NCI-H1048 (cell line): Measurements from ENCODE around the gene PTGFRN.
"Not testable (repeated sequence)": the region's sequence is repeated elsewhere in the genome, so short reads cannot be mapped to it uniquely, and the experiment has no call there.

ENCODE experiments used
- DNase-seq: peaks from one replicate; lab custom pipeline; 2025; lab: John Stamatoyannopoulos, UW

The PTGFRN gene

DNA sequence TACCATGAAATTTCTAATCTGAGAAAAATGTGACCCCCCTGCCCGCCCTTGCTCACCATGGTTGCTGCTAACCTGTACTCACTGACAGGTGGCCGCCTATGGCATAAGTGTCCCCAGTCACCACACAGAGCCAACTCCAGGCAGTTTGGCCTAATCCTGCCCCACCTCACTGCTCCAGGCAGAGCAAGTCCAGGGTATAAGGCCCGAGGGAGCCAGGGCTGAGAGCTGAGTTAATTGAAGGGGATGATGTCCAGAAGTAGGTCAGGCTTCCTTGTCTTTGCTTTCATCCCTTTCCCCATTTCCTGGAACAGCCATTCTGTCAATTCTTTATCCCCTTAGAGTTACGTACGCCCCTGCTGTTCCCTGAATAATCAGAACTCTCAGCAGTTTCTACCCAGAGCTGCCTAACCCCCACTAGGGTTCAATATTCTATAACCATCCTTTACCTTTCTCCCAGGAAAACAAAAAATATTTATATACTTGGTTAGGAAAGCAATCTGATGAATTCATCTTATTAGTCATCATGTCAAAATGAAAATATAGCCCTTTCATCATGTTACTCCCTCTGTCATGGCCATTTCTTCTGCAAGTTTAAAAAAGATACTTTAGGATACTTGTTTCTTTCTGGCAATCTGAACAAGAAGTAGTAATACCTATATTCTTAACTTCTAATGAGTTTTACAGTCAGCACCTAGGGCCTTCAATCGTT, 62.4 kb downstream of the PTGFRN start:
- no peak for DNase-seq

DNA sequence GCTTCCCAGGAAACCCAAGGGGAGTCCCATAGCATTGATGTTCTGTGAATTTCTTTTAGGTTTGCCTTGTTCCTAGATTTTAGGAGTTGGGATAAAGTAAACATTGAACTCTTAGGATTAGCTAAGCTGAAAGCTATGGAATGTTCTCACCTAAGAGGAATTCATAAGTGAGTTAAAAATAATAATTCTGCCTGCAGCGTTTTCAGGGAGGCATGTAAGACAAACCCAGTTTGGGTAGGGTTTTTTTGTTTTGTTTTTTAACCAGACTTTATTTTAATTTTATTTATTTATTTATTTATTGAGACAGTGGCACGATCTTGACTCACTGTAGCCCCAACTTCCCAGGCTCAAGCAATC, 62.9 kb downstream of the PTGFRN start:
- no peak for DNase-seq

- not testable (repeated sequence) for DNase-seq
Observed at GRCh38 chr1:116980309-116980708, 70.6 kb downstream of the PTGFRN start.

DNA sequence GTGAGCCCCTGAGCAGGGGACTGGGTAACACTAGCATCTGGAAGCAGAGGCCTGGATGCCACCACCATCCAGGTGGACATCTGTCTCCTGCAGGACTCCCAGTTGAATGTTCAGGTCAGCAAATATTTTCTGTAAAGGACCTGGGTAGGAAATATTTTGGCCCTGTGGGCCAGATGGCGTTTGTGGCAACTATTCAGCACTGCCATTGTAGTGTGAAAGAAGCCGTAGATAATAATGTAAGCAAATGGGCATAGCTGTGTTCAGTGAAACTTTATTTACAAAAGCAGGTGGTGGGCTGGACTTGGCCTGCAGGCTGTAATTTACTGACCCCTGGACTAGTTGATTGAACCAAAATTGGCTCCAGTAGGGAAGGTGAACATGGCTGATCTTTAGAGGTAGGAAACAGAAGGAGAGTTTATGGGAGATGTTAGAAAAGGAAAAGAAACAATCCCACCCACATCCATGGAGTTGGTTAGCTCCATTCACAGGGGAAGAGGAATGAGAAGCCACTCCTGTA, 71.9 kb downstream of the PTGFRN start:
- DNase-seq = no peak

DNA sequence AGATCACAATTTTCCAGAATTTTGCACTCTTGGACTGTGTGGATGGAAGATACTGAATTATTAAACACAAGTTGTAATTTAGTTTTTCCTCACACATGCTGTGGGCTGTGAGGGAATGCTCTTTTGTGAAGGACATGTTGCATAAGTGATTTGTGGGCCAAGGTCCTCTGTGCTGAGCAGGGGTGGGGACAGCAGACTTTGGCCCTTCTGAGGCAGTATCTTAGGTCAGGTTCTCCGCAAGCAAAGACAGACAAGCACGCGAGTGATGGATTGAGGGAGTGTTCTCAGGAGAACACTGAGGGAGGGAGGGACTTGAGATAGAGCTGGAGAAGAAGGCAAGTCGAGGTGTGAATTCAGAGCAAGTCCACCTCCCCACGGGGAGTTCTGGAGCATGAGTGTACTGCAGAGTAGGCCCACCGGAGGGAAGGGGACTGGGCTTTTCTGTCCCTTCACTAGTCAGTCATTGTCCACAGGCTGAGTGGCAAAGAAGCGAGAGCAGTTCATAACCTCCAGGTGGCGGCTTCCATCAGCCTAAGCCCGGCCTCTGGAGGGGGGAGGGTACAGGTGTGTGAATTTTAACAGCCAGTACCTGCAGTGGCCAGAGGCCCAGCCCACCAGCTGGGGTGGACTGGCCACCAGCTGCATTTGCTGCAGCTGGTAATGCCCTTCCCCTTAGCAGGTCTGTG, 72.7 kb downstream of the PTGFRN start:
- no peak for DNase-seq

DNA sequence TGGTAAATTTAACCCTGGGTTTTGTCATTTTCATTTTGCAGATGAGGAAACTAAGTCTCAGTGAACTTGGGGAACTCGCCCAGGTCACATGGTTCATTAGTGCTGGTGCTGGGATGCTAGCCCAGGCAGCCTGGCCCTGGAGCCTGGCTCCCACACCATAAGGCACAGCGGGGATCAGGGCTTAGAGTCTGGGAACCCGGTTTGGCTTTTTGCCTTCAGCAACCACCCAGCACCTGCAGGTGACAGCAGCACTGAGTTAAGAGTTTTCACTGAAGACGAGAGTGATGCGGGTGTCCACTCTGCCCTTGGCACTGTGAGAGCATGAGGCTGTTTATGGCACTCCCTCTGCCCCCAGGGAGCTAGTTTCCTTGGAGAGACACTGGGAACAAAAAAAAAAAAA, 73.4 kb downstream of the PTGFRN start:
- DNase-seq = no peak

DNA sequence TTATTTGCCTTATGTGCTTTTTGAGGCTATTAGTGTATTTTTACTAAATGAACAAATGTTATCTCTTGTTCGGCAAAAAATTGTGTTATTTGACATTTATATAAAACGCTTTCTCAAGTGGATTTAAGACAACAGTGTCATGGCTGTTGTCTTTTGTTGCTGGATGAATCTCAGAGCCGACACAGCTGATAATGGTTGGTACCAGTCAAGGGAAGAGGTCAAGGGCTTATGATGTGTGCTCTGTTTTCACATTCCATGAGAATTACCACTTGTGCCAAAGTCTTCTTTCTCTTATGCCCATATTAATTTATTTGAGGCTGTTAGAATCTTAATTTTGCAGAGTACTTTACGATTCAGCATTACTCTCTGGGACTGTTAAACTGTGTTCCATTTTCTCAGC, 74.0 kb downstream of the PTGFRN start:
- DNase-seq = no peak

DNA sequence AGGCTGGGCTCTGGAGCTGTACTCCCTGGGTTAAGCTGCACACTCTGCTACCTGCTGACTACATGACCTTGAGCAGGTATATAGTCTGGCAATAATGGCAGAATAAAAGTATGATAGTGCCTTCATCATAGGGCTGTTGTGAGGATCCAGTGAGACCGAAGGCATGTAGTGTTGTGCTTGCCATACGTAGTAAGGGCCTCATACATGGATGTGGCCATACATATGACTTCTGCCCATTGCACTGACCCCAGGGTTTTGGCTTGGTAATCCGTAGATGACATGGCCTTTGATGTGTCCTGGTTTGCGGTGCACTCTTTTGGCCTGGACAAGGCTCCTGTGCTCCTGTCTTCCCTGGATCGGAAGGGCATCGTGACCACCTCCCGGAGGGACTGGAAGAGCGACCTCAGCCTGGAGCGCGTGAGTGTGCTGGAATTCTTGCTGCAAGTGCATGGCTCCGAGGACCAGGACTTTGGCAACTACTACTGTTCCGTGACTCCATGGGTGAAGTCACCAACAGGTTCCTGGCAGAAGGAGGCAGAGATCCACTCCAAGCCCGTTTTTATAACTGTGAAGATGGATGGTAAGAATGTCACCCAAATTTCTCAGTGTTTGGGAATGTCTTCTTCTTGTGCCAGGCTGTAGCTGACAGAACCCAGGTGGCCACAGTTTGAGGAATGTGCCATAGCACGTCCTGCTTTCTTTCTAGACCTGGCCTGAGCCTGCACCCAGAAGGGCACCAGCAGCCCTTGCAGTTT, 74.9 kb downstream of the PTGFRN start:
- no peak for DNase-seq

- no peak for DNase-seq
Observed at GRCh38 chr1:116986421-116987255, 76.9 kb downstream of the PTGFRN start.

GRCh38 chr1:116987256-116987555, 77.5 kb downstream of the PTGFRN start:
- DNase-seq = no peak

GRCh38 chr1:116988248-116988647, 78.5 kb downstream of the PTGFRN start:
- DNase-seq = no peak

DNA sequence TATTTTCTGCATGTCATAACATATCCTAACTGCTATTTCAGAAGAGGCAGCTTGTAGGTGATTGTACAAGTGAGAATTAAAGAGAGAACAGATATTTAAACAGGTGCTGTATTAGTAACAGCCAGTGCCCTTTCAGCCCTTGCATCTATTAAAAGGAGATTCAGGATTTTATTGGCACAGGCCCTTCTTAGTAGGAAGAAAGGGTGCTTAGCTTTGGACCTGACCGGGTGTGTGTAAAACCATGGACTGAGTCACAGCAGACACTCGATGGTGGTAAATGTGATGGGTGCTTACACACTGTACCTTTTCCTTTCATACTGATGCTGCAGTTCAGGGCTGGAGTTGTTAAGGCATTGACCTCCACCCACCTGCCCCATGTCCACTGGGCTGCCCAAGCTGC, 79.2 kb downstream of the PTGFRN start:
- no peak for DNase-seq

GRCh38 chr1:116989835-116990234, 80.1 kb downstream of the PTGFRN start:
- no peak for DNase-seq

DNA sequence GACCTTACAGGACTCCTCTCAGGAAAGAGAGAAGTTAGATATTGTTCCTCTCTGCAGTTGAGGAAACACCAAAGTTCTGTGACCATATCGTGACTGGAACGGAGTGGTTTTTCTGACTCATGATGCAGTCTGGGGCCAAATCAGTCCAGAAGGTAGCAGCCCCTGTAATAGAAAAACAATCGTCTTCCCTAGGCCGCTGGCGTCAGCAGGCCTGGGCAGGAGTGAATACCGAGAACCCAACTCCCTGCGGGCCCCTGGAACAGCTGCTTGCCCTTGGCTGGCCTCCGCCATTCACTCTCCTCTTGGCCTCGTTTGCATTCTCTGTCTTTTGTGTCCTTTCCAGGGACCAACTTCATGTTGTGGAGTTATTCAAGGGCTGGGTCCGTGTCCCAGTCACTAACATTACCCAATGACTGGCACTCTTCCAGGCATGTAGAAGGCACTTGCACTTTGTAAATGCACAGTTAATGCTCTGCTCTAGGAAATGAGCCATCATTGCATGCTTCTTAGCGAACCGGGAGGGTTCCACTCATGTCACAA, 81.0 kb downstream of the PTGFRN start:
- DNase-seq = no peak

DNA sequence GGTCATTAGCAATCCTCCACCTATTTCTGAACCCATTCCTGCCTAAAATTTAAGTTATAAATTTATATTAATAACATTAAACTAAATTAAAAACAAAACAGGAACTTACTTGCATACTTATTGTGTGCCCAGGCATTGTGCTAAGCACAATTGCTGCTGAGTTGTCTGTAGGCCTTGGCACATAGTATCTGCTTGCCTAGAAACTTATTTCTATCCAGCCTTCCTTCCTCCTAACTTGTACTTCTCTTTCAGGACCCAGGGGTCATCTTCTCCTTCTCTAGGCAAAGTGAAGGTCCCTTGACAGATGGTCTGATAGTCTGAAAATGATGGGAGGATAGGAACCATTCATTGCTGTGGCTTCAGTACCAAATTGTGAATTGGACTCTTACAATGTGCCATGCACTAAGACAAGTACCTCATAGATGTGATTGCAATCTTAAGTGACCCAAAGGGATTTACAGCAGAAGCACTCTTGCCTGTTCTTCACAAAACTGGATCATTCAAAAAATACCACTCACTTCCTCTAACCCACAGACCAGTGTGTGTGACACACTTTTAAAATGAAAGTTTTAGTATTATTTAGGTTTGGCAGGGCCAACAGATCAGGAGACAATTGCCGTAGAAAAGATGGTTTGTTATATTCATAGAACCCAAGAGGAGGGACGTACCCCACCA, 81.6 kb downstream of the PTGFRN start:
- no peak for DNase-seq

- no peak for DNase-seq
Observed at GRCh38 chr1:116991918-116992317, 82.2 kb downstream of the PTGFRN start.

GRCh38 chr1:116993286-116993685, 83.6 kb downstream of the PTGFRN start:
- DNase-seq = no peak

GRCh38 chr1:116994411-116994810, 84.7 kb downstream of the PTGFRN start:
- DNase-seq = no peak

GRCh38 chr1:116997066-116997465, 87.3 kb downstream of the PTGFRN start:
- no peak for DNase-seq

DNA sequence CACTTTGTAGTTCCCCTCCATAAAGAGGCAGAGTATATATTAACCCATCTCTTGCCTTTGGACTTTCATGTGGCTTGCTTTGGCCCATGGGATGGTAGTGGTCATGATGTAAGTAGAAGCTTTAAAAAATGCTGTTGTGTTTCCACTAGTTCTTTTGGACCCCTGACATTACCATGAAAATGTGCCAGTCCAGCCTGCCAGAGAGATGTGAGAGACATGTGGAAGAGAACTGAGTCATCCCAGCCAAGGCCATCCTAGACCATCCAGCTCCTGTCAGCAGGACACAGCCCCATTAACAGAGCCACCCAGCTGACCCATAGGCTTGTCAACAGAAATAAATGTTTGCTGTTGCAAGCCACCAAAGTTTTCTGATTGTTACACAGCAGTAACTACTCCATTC, 87.9 kb downstream of the PTGFRN start:
- no peak for DNase-seq

- DNase-seq = no peak
Observed at GRCh38 chr1:116999596-116999995, 89.9 kb downstream of the PTGFRN start.
